HG03457 (cell line): ENCODE measurements around the gene FOXO6.
"Not testable (repeated sequence)": the region's sequence is repeated elsewhere in the genome, so short reads cannot be mapped to it uniquely, and the experiment has no call there.

Experiments used
- ATAC-seq: cut with Tn5 transposase; IDR thresholded peaks from one replicate; pipeline ENCODE4 v1.9.1; 2021; ENCODE audit warnings: moderate number of reproducible peaks; ENCODE audit not compliant: unreplicated experiment

Gene FOXO6

GRCh38 chr1:41328780-41329640, 32.2 kb upstream of the FOXO6 start:
- ATAC-seq: no peak

GRCh38 chr1:41329662-41330587, 31.3 kb upstream of the FOXO6 start:
- ATAC-seq: no peak

GRCh38 chr1:41330588-41331545, 30.4 kb upstream of the FOXO6 start:
- no peak for ATAC-seq

GRCh38 chr1:41331546-41331917, 29.7 kb upstream of the FOXO6 start:
- no peak for ATAC-seq

- ATAC-seq: not testable (repeated sequence)
These were observed 29.1 kb upstream of the FOXO6 start for GRCh38 chr1:41332161-41332560.

- ATAC-seq: no peak
These were observed 28.0 kb upstream of the FOXO6 start for GRCh38 chr1:41333146-41333784.

- no peak for ATAC-seq
These were observed 22.4 kb upstream of the FOXO6 start for GRCh38 chr1:41338820-41339219.

GRCh38 chr1:41340655-41341364, 20.4 kb upstream of the FOXO6 start:
- ATAC-seq: no peak

GRCh38 chr1:41341365-41341683, 19.9 kb upstream of the FOXO6 start:
- ATAC-seq: no peak

GRCh38 chr1:41341772-41342562, 19.3 kb upstream of the FOXO6 start:
- ATAC-seq: no peak

GRCh38 chr1:41342774-41343355, 18.4 kb upstream of the FOXO6 start:
- no peak for ATAC-seq

GRCh38 chr1:41343790-41344699, 17.2 kb upstream of the FOXO6 start:
- ATAC-seq: no peak

GRCh38 chr1:41344708-41345159, 16.5 kb upstream of the FOXO6 start:
- no peak for ATAC-seq

GRCh38 chr1:41345434-41346075, 15.7 kb upstream of the FOXO6 start:
- no peak for ATAC-seq

GRCh38 chr1:41347276-41347675, 14.0 kb upstream of the FOXO6 start:
- ATAC-seq: no peak

- no peak for ATAC-seq
These were observed 12.8 kb upstream of the FOXO6 start for GRCh38 chr1:41348394-41348793.
